NOMO-1 treated with DMSO at 0.1 percent for 48 hours (cell line): ENCODE results near the gene TMED4.
"Not testable (repeated sequence)": the region's sequence is repeated elsewhere in the genome, so short reads cannot be mapped to it uniquely, and the experiment has no call there.

Source experiments
- DNase-seq: peaks from one replicate; lab custom pipeline; 2025; ENCODE audit not compliant: unreplicated experiment; lab: John Stamatoyannopoulos, UW

The TMED4 gene

DNA sequence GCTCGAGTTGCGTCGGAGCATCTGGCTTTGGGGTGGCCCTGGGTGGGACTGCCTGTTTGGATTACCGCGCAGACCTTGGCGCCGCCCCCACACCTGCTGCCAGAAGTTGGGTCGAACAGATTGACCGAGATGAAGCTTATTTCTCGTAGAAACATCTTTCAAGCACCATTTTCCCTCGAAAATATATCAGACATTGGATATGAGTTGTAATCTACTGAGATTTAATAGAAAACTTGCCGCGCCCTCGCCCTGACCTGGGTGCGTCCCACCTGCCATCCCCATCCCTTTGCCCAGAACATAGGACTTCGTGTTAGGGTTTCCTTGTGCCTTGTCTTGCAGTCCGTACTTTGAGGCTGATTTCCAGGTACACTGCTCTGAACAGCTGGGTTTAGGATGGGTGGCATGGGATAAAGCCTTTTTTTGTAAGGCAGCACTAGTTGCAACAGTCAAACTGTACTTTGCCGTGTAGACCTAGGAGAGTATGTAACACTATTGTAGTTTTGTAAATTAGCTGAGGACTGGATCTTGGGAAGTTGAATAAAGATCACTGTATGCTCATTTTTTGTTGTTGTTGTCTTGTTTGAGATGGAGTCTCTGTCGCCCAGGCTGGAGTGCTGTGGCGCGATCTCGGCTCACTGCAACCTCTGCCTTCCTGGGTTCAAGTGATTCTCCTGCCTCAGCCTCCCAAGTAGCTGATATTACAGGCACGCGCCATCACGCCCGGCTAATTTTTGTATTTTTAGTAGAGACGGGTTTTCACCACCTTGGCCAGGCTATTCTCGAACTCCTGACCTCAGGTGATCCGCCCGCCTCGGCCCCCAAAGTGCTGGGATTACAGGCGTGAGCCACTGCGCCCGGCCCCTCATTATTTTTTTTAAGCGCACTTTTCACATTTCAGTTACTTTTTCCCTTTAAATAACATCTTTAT lies 25.4 kb upstream of the TMED4 start:
- DNase-seq, result no peak

GRCh38 chr7:44606341-44607140 lies 24.5 kb upstream of the TMED4 start, which contains the start of gene OGDH:
Gene OGDH, plus strand, starts transcription at chr7:44606627. Its CDS starts 17,717 bp downstream, at chr7:44624344.
- peak; percentile 98 for DNase-seq

DNA sequence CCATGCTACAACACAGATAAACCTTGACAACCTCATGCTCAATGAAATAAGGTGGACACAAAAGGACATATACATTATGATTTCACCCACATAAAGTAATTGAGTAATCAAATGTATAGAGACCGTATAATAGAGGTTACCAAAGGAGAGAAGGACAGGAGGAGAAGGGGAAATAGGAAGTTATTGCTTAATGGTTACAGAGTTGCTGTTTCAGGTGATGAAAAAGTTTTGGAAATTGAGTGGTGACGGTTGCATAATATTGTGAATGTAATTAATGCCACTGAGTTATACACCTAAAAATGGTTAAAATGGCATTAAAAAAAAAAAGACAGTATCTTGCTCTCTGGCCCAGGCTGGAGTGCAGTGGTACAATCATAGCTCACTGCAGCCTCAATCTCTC lies 22.9 kb upstream of the TMED4 start:
- DNase-seq, result peak; percentile 27

- no peak for DNase-seq
Measured at GRCh38 chr7:44603193-44603592, 21.2 kb upstream of the TMED4 start.

- DNase-seq, result no peak
Measured at GRCh38 chr7:44602576-44602910, 20.5 kb upstream of the TMED4 start.

GRCh38 chr7:44599222-44599621 lies 17.2 kb upstream of the TMED4 start:
- no peak for DNase-seq

DNA sequence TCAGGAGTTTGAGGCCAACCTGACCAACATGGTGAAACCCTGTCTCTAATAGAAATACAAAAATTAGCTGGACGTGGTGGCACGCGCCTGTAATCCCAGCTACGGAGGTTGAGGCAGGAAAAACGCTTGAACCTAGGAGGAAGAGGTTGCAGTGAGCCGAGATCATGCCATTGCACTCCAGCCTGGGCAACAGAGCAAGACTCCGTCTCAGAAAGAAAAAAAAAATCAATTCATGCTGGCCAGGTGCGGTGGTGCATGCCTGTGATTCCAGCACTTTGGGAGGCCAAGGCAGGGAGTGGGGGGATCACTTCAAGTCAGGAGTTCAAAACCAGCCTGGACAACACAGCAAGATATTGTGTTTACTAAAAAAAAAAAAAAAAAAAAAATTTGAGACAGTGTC lies 15.2 kb upstream of the TMED4 start:
- not testable (repeated sequence) for DNase-seq

DNA sequence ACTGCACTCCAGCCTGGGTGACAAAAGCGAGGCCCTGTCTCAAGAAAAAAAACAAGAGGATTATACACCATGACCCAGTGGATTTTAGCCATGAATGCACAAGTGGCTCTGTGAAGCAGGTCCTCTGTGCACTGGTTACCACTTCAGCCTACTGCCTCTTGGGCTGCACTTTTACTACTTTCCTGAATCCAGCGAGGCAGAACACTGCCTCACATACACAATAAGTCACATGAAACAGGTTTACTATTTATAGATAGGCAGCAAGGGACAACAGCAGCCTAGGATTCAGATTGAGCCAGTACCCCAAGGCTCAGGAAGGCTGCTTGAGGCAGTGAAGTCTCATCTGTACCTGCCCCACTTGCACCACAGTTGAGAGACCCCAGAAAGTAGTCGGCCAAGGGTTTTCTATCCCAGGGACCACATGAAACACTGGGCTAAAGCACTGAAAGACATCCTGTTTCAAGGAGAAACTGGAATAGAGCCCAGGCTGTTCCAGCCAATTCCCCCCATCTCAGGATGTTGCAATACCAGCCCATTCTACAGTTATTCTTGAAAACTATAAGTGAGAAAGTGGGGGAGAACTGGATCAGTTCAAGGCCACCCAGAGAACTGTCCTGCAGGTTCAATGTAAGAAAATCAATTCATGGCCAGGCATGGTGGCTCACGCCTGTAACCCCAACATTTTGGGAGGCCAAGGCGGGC lies 14.1 kb upstream of the TMED4 start:
- no peak for DNase-seq

DNA sequence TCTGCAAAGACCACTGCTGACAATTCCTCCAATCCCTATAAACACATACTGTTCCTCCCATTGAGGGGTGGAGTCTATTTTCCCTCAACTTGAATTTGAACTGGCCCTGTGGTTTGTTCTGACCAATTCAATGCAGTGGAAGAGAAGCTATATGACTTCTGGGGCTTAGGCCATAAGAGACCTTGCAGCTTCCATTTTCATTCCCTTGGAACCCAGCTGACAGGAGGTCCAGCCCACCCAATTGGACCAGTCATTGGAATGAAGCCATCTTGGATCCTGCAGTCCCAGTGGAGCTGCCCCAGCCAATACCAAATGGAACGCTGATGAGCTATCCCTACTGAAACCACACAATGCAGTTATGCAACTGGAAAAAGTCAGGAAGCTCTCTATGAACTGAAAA lies 8.9 kb upstream of the TMED4 start:
- no peak for DNase-seq

GRCh38 chr7:44587843-44588711 lies 6.0 kb upstream of the TMED4 start:
- peak; percentile 73 for DNase-seq

DNA sequence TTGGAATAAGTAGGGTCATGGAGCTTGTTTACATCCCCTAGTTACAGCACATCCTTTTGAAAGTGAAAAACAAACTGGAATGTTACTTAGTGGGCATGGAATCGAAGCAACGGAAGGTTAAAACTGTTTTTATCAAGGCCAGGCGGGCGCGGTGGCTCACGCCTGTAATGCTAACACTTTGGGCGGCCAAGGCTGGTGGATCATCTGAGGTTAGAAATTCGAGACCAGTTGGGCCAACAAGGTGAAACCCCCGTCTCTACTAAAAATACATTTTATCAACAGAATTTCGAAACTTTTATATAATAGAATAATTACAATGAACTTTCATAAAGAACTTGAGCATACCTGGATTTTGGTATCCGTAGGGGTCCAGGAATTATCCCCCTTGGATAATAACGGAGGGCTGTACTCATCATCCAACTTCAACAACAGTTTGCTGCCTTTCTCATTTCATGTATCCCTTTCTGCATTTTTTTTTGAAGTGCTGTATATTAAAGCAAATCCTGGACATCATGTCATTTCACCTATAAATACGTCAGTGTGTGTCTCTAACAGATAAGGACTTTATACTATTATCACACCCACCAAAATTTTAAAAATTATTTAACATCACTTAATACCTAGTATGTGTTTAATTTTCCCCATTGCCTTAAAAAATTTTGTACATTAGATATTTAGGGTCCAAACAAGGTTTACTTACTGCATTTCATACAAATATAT lies 1.3 kb upstream of the TMED4 start:
- DNase-seq, result no peak

DNA sequence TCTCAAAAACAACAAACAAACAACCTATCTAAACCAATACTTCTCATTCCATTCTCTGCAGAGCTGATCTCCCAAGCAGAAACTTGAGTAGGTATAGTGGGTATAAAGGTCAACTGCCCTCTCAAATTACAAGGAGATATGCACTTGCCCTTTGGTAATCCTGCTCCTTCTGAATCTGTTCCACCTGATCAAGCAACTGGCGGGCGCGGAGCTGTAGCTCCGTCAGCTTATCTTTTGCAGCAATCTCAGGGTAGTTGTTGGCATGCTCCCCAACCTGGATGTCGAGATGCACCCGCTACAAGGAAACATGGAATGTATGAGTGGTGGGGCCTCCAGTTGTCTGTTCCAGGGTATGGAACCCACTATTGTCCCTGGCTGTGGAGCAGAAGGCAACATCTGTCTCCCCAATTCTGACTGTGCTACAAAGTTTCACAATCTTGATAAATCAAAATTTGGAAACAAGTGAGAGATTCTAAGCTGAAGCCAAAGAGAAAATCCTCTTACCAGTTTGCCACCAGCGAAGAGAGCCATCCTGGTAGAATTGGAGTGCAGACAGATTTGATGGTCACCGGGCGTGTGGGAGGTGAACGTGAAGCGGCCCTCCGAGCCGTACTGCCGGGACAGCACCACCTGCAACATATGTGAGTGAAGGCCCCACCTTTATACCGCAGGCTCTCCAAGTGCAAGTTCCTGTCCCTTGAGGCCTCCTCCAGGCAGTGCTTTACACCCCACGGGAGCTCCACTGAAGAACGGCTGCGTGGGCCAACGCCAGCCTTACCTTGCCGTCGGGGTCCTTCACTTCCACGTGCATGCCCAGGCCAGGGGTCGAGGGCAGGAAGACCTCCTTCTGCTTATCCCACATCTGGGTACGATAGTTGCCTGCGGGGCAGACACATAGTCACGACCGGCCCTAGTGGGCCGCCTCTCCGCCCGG lies 819 bp downstream of the TMED4 start:
- peak; percentile 21 for DNase-seq

DNA sequence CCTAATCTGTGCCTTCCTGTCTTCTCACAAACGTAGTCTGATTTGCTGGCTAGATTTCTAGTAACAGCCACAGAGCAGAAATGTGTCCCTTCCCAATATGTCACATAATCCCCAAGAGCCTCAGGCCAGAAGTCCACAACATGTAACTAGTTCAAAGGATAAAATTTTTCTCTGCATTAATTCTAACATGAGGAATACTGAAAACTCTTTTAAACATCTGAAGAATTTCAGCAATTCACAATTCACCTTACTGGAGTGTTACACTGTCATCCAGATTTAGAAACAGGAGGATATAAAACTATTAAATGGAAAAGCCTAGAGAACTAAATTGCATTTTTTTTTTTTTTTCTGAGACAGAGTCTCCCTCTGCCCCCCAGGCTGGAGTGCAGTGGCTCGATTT lies 5.8 kb downstream of the TMED4 start:
- no peak for DNase-seq

DNA sequence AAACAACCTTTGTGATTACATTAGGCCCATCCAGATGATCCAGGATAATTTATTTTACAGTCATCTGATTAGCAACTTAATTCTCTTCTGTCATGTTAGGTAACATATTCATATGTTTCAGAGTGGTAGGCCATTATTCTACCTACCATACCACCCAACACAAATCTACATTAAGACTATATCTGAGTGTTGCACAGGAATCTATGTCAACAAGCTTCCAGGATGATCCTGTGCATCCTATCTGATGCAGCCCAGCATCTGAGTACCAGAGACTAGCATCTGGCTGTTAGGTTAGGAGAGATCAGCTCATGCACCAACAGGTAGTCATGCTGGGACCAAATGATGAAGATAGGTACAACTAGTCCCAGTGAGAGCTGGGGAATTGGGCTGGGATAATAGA lies 7.0 kb downstream of the TMED4 start:
- DNase-seq, result no peak

- DNase-seq, result no peak
Measured at GRCh38 chr7:44574287-44574872, 7.7 kb downstream of the TMED4 start.

DNA sequence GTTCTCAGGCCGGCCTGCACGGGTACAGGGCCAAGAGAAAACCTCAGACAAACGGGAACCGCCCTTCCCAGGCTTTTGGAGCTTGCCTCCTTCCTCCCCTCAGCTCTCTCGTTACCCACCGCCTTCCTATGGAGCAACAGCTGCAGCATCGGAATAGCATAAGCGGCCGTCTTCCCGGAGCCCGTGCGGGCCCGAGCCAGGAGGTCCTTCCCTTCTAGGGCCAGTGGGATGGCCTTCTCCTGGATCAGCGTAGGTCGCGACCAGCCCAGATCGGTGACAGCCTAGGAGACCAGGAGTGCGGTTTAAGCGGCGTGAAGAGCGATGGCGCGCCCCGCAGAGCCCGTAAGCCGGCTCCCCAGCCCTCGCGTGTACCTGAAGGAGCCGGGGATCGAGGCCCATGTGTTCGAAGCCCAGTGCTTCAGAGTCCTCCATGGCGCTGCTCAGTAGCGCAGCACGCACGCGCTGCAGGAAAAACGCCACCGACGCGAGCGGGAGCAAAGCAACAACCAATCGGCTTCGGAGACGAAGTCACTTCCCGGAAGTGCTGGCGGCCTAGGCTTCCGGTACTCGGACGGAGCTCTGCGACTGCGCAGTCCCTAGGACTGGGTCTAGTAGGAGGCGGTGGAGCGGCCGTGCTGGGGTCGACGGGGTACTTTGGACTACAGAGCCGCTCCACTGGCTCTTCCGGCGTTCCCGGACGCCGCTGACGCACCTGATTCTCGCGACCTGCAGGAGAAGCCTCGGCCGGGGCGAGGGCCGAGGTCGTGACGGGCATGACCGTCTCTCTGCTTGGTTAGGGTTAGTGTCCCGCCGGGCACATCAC lies 8.4 kb downstream of the TMED4 start, which contains the start of gene DDX56:
TSS of gene DDX56 (minus strand) at position 445 of the 823 bp plus-strand sequence. CDS start at position 432, 13 bp downstream.
- DNase-seq, result peak; percentile 94

DNA sequence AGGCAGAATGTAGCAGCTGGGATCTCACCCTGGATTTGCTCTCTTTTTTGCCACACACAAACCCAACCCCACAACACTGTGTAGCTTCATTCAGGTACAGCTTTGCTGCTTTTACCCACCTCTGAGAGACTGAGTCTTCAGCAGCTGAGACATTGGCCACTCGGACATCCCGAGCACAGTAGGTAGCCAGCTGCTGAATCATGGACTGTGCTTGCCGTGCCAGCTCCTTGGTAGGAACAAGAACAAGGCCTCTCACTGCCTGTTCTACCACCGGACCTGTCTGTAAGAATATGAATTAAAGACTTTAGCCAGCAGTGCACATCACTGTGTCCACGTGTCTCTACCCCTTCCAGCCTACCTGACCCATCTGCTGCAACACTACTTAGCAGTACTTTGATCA lies 9.3 kb downstream of the TMED4 start:
- no peak for DNase-seq
